Ishikawa (cell line): ENCODE results near the gene TNFAIP6.

ENCODE experiments used
- EGR1 ChIP-seq: IDR thresholded peaks from 2 replicates; pipeline ENCODE4 v1.6.1; 2012
- EP300 ChIP-seq: IDR thresholded peaks from 2 replicates; pipeline ENCODE4 v1.6.1; 2012; ENCODE audit warnings: borderline replicate concordance
- RAD21 ChIP-seq: IDR thresholded peaks from 2 replicates; pipeline ENCODE4 v1.6.1; 2012; ENCODE audit warnings: low read depth
- REST ChIP-seq: IDR thresholded peaks from 2 replicates; pipeline ENCODE4 v1.6.1; 2012; ENCODE audit warnings: low read depth, mild to moderate bottlenecking
- TAF1 ChIP-seq: IDR thresholded peaks from 2 replicates; pipeline ENCODE4 v1.6.1; 2012; ENCODE audit warnings: low read depth, mild to moderate bottlenecking
- TEAD4 ChIP-seq: IDR thresholded peaks from 2 replicates; pipeline ENCODE4 v1.6.1; 2012
- USF1 ChIP-seq: IDR thresholded peaks from 2 replicates; pipeline ENCODE4 v1.6.1; 2012
- ZBTB7A ChIP-seq: IDR thresholded peaks from 2 replicates; pipeline ENCODE4 v1.6.1; 2012; ENCODE audit warnings: low read depth

- no peak for TF ChIP-seq TAF1
- no peak for TF ChIP-seq TEAD4
- no peak for TF ChIP-seq REST
- TF ChIP-seq ZBTB7A = no peak
- TF ChIP-seq USF1 = no peak
- no peak for TF ChIP-seq RAD21
- no peak for TF ChIP-seq EGR1
- no peak for TF ChIP-seq EP300
Observed at GRCh38 chr2:151333083-151333482, 24.3 kb upstream of the TNFAIP6 start.
